Stimulated activated CD4-positive, alpha-beta T cell treated with anti-CD3 and anti-CD28 coated beads, TNF-alpha, amount 100 ng/mL, for 24 hours (primary cell): Measurements from ENCODE around the gene DRD3.

Experiments
- DNase-seq, 3 experiments: peaks; one replicate each; pipeline ENCODE4 v3.0.0-alpha.2; 2020; ENCODE audit warnings: low read depth in 3 of 3

Gene DRD3

GRCh38 chr3:114178770-114179368, at the start of gene DRD3:
DRD3 (minus strand) TSS chr3:114179052; CDS start chr3:114171992, 7,060 bp downstream.
- no peak for DNase-seq

GRCh38 chr3:114227076-114227475, 48.2 kb upstream of the DRD3 start:
- DNase-seq = no peak

- DNase-seq = no peak
Observed at GRCh38 chr3:114226313-114226712, 47.5 kb upstream of the DRD3 start.

GRCh38 chr3:114223143-114223542, 44.3 kb upstream of the DRD3 start:
- no peak for DNase-seq

GRCh38 chr3:114221881-114222264, 43.0 kb upstream of the DRD3 start:
- no peak for DNase-seq

GRCh38 chr3:114221165-114221880, 42.5 kb upstream of the DRD3 start:
- DNase-seq = peak in 2 of 3 experiments; percentile 28 to 38

- no peak for DNase-seq
Observed at GRCh38 chr3:114219741-114220140, 40.9 kb upstream of the DRD3 start.

GRCh38 chr3:114218578-114219185, 39.8 kb upstream of the DRD3 start:
- no peak for DNase-seq

- no peak for DNase-seq
Observed at GRCh38 chr3:114218006-114218405, 39.2 kb upstream of the DRD3 start.

- DNase-seq = no peak
Observed at GRCh38 chr3:114217266-114217665, 38.4 kb upstream of the DRD3 start.

GRCh38 chr3:114216186-114216970, 37.5 kb upstream of the DRD3 start:
- no peak for DNase-seq

GRCh38 chr3:114214542-114215341, 35.9 kb upstream of the DRD3 start:
- peak in 1 of 3 experiments; percentile 28 for DNase-seq

- DNase-seq = peak; percentile 48 to 67 (median 57)
Observed at GRCh38 chr3:114213627-114214541, 35.0 kb upstream of the DRD3 start.

- no peak for DNase-seq
Observed at GRCh38 chr3:114213292-114213626, 34.4 kb upstream of the DRD3 start.

GRCh38 chr3:114212646-114213045, 33.8 kb upstream of the DRD3 start:
- DNase-seq = no peak

GRCh38 chr3:114207768-114208167, 28.9 kb upstream of the DRD3 start:
- DNase-seq = no peak

- DNase-seq = no peak
Observed at GRCh38 chr3:114206342-114206741, 27.5 kb upstream of the DRD3 start.

- DNase-seq = no peak
Observed at GRCh38 chr3:114205541-114205940, 26.7 kb upstream of the DRD3 start.

- DNase-seq = no peak
Observed at GRCh38 chr3:114194750-114195149, 15.9 kb upstream of the DRD3 start.

- no peak for DNase-seq
Observed at GRCh38 chr3:114192136-114192535, 13.3 kb upstream of the DRD3 start.

- DNase-seq = no peak
Observed at GRCh38 chr3:114186501-114186900, 7.6 kb upstream of the DRD3 start.
